Measurements from ENCODE around the gene ACBD6. TPM values are rescaled to one million over a fixed set of nuclear protein-coding genes. Genes with fewer than 3 reads are reported as not detected.

The ACBD6 gene
- total RNA-seq, 4 donors from 2014 or later, result 26.6 to 51.3 (median 34.4) TPM

- H3K9me3 ChIP-seq, result peaks cover 0 to 38% (median 14%) of the 10 kb centered on the region in 3 donors
- H3K36me3 ChIP-seq, result peaks cover 0 to 5% (median 0%) of the 10 kb centered on the region in 3 donors
- intact Hi-C loops (cut with DNase I), result no loop called here
- TF ChIP-seq CTCF (IDR thresholded peaks at IDR 0.05) (no peak), POLR2A (IDR thresholded peaks at IDR 0.05) (no peak)
- H3K4me3 ChIP-seq, result no peak overlapping the region
- no peaks in the 10 kb centered on the region for H3K27me3 ChIP-seq
- no peak overlapping the region for H3K27ac ChIP-seq
- DNase-seq, result no peak
- 88 to 91% methylated on average over 3 of the region's 3 CpGs for WGBS, 2 donors
- no peaks in the 10 kb centered on the region for H3K4me1 ChIP-seq
Measured at GRCh38 chr1:180384286-180385005, 117.9 kb downstream of the ACBD6 start.

- H3K36me3 ChIP-seq, result peaks cover 0 to 5% (median 0%) of the 10 kb centered on the region in 3 donors
- H3K9me3 ChIP-seq, result peaks cover 0 to 50% (median 19%) of the 10 kb centered on the region in 3 donors
- no peak overlapping the region for H3K4me3 ChIP-seq
- no peaks in the 10 kb centered on the region for H3K27me3 ChIP-seq
- 87 to 92% methylated on average over 5 of the region's 5 CpGs for WGBS, 2 donors
- DNase-seq, result no peak
- H3K4me1 ChIP-seq, result no peaks in the 10 kb centered on the region
- no peak for TF ChIP-seq POLR2A (IDR thresholded peaks at IDR 0.05)
- no peak for TF ChIP-seq CTCF (IDR thresholded peaks at IDR 0.05)
- intact Hi-C loops (cut with DNase I), result no loop called here
- H3K27ac ChIP-seq, result no peak overlapping the region
Measured at GRCh38 chr1:180382326-180383115, 119.9 kb downstream of the ACBD6 start.

- intact Hi-C loops (cut with DNase I), result no loop called here
- H3K36me3 ChIP-seq, result peaks cover 0 to 5% (median 0%) of the 10 kb centered on the region in 3 donors
- no peaks in the 10 kb centered on the region for H3K4me1 ChIP-seq
- peaks cover 0 to 48% (median 20%) of the 10 kb centered on the region in 3 donors for H3K9me3 ChIP-seq
- H3K4me3 ChIP-seq, result no peak overlapping the region
- no peaks in the 10 kb centered on the region for H3K27me3 ChIP-seq
- TF ChIP-seq CTCF (IDR thresholded peaks at IDR 0.05) (no peak), POLR2A (IDR thresholded peaks at IDR 0.05) (no peak)
- no peak overlapping the region for H3K27ac ChIP-seq
- 80 to 83% methylated on average over 4 of the region's 4 CpGs for WGBS, 2 donors
- no peak for DNase-seq
Measured at GRCh38 chr1:180381184-180381580, 121.2 kb downstream of the ACBD6 start.

GRCh38 chr1:180380259-180381183 is 121.9 kb downstream of the ACBD6 start:
- intact Hi-C loops (cut with DNase I), result no loop called here
- WGBS, 2 donors, result 85 to 86% methylated on average over 3 of the region's 3 CpGs
- H3K9me3 ChIP-seq, result peaks cover 0 to 41% (median 21%) of the 10 kb centered on the region in 3 donors

More at GRCh38 chr1:180380259-180381183, 121.9 kb downstream of the ACBD6 start:
- H3K27me3 ChIP-seq, result no peaks in the 10 kb centered on the region
- H3K4me1 ChIP-seq, result no peaks in the 10 kb centered on the region
- no peak overlapping the region for H3K27ac ChIP-seq
- DNase-seq, result no peak
- peaks cover 0 to 5% (median 0%) of the 10 kb centered on the region in 3 donors for H3K36me3 ChIP-seq
- TF ChIP-seq CTCF (IDR thresholded peaks at IDR 0.05), result no peak
- no peak for TF ChIP-seq POLR2A (IDR thresholded peaks at IDR 0.05)
- H3K4me3 ChIP-seq, result no peak overlapping the region
